ENCODE results near the gene TMEM231.

DNA sequence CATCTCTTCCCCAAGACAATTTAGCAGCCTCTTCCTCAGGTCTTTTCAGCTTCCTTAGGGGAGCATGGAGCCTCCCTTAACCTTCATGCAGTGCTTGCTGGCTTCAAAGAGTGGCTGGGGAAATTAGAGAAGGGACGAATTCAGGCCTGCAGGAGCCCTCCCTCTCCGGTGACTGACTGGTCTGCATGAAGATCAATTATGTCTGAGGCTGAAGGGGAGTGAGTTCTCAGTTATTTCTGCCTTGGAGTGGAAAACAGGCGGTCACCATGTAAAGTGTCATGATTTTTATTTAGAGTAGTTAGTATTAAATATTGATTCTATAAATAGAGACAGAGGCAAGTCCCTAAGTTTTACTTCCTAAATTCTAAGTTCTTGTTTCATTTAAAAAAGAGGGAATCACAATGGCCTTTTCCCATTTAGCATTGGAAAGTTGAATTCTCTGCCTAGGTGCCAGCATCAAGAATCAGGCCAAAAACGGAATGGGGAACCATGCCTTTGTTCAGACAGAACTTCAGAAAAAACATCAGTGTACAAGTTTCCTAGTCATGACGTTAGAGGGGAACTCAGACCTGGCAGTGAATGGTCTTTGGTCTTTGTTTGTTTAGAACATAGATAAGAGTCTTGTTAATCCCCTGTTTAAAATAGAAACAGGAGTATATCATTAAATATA is 14.5 kb upstream of the TMEM231 start:
- TF ChIP-seq, protein P1, sequence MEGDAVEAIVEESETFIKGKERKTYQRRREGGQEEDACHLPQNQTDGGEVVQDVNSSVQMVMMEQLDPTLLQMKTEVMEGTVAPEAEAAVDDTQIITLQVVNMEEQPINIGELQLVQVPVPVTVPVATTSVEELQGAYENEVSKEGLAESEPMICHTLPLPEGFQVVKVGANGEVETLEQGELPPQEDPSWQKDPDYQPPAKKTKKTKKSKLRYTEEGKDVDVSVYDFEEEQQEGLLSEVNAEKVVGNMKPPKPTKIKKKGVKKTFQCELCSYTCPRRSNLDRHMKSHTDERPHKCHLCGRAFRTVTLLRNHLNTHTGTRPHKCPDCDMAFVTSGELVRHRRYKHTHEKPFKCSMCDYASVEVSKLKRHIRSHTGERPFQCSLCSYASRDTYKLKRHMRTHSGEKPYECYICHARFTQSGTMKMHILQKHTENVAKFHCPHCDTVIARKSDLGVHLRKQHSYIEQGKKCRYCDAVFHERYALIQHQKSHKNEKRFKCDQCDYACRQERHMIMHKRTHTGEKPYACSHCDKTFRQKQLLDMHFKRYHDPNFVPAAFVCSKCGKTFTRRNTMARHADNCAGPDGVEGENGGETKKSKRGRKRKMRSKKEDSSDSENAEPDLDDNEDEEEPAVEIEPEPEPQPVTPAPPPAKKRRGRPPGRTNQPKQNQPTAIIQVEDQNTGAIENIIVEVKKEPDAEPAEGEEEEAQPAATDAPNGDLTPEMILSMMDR (IDR thresholded peaks at IDR 0.05), result no peak
- TF ChIP-seq POLR2A (IDR thresholded peaks at IDR 0.05), result no peak
